Suppressor macrophage treated with lipopolysaccharide for 4 hours (primary cell): ENCODE results near the gene NEK6.

Experiments
- DNase-seq: peaks from one replicate; pipeline ENCODE4 v3.0.0-alpha.2; 2020

Gene NEK6

DNA sequence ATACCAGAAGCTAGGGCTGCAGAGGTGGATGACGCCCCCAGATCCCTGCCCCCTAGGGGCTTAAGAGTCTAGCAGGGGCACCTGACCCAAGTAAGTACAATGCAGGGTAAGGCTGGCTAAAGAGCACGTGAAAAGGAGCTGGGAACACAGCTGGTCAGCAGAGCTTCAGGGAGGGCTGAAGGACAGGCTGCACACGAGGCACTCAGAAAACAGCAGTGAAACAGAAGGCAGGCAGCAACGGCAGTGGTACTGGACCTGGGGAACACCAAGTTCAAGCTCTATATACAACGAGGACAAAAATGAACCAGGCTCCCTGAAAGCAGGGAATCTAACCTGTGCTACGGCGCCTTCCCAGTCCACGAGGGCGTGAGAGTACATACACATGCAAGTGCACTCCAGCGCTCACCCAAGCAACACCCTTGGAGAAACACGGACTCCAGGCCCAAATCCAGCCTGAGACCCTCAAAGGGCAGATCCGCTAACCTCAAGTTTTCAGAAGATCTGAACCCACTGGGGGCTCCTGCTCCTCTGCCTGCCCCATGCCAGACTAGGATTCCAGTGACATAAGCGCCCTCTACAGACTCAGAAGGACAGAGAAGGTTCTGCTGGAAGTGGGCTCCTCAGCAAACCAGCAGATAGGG, 100.1 kb downstream of the NEK6 start:
- no peak for DNase-seq

DNA sequence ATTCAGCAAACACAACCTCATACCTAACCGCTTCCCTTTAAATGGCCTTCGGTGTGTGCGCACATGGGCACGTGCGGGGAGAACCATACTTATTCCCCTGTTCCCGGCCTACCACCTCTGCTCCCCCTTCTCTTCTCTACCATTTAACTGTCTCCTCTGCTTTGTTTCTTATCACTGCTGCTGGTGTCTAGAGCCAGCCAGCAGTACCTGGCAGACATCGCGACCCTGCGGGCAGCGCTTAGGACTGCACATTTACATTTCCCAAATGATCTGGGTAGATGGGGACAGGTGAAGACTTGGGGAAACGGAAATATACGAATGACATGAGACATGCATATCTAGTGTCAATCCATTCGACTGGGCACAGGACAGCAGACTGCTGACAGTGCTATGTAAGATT, 100.9 kb downstream of the NEK6 start:
- no peak for DNase-seq

DNA sequence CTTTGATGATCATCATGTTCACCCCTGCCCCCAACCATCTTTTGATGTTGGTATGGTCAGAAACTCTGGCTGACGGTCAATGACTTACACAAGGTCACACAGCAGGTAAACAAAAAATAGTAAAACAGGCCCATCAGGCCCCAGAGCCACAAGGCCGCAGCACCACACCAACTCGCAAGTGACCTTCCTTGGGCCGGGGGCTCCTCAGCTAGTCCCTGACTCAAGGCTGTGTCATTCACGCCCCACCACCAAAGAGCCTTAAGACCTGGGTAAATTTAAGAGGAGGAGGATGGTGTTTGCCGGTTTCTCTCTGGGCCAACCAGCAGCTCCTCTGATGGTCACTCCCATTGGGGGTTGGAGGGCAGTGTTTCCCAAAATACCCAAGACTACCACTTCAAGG, 101.7 kb downstream of the NEK6 start:
- DNase-seq = no peak

DNA sequence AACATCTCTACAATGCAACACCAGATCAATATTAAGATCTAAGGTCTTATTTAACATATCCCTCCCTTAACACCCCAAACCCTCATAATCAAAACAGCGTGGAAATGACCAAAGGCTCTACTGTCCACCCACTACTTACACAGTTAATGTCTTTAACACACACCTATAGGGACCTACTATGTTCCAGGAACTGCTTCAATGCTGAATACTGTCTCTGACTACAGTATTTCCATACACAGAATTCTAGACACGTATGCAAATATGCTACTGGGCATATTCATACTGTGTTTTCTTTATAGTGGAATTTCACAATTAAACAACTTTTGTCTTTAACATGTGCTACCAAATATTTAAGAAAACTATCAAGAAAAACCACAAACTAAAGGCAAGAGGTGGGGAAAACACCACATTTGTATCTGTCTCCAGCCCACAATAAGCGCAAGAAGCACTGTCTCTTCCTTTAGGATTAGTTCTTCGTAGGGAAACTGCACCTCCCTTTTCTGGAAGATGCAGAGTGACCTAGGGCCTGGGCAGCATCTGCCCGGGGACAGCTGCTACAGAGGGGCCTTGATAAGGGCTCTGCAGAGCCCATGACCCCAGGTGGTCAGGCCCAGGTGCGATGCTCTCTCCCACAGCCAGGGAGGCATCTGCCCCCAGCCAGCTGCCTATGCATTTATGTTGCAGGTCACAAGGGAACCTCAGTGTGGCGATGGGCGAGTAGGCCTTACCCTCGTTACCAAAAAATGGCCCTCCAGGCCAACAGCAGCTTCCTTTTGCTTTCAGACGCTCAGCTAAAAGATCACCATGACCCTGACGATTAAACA, 102.3 kb downstream of the NEK6 start:
- no peak for DNase-seq

DNA sequence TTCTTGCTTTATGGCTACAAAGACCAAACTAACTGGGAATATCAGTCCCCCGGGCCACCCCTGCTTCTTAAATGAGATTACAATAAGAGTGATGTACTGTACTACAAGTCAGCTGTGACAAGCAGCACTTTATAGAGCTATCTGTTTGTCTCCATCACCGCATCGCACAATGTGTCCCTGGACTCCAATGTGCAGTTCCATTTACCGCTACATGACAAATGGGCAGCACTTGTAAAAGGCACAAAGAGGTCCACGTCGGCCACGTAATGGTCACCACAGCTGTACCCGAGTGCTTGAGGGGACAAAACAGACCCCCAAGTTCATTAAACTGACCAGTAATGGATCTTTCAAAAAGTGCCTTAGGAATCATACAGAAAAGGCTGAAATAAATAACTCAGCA, 103.4 kb downstream of the NEK6 start:
- DNase-seq = no peak

DNA sequence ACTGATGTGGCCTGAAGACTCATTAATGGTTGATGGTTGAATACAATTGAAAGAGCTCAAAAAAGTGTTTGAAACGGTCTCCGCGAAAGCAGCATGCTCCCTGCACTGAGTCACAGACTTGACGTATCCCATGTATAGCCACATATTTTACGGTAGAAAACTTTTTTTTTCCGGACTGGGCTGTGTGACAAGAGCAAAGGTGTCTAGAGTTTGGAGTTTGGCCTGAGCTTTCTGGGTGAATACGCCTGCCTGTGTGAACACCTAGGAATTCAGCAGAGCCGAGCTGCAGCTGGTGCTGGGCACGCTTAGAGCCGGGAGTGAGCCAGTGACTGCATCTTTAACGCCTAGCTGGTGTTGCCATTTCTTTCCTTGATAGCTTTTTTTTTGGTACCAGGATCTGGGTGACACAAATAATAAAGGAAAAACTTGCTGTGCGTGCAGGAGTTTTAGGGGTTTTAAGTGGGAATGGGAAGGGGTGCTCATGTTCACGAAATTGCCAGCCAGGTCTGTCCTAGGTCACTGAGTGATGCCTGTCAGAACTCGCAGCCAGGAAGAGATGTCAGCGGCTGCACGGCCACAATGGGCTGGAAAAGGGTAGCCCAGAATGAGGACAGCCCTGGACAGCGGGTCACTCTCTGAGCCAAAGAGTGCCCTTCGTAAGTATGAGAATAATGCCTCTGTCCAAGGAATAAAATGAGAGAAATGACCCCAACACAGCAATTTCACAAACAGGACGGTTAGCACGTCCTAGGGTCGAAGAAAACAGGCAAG, 105.8 kb downstream of the NEK6 start:
- DNase-seq = no peak

DNA sequence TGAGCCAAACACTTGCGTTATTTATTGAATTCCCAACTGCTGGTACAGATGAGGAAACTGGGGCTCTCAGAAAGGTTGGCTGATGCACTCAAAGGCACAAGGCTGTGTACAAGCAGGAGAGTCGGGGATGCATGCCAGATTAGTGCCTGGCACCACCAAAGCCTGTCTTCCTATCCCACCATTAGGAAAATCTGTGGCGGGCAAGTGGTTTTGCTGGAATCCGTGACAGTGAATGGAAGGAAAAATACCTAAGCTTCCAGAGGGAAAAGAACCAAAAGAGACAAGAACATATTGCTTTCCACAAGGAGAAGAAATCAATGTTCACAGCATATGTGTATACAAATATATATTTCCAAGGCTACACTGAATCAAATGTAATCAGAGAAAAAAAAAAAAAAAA, 106.4 kb downstream of the NEK6 start:
- no peak for DNase-seq

DNA sequence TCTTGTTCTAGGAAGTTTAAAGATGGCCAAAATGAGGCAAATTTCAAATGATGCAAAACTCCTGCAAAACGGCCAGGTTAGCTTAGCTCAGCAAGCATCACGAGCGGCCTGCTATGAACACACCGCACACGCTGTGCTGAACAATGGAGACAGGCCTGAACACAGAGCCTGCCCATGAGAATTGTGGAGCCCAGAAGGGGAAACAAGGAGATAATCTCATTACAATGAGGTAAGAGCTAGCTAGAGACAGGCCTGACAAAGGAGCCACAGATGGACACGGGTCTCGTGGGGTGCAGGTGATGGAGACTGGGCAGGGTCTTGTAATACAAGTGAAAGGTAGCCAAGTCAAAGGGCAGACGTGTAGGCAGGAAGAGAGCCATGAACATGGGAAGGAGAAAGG, 107.3 kb downstream of the NEK6 start:
- no peak for DNase-seq

DNA sequence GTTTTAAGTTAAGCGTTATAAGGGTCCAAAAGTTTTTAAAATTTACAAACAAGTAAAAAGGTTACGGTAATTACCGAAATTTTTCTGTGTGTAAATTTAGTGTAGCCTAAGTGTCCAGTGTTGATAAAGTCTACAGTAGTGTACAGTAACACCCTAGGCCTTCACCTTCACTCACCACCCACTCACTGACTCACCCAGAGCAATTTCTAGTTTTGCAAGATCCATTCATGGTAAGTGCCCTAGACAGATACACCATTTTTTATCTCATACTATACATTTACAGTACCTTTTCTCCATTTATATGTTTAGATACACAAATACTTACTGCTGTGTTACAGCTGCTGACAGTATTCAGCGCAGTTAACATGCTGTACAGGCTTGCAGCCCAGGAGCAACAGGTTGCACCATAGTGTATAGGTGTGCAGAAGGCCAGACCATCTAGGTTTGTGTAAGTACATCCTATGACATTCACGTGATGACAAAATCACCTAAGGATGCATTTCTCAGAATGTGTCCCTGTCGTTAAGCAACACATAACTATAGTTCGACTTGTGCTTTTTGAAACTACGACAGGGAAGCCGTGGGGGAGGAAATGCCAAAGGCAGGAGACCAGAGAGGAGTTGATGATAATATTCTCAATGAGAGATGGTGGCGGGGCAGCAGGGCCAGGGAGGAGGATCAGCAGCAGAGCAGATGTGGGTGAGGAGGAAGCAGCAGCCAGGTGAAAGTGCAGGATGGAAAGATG, 108.9 kb downstream of the NEK6 start:
- DNase-seq = no peak

DNA sequence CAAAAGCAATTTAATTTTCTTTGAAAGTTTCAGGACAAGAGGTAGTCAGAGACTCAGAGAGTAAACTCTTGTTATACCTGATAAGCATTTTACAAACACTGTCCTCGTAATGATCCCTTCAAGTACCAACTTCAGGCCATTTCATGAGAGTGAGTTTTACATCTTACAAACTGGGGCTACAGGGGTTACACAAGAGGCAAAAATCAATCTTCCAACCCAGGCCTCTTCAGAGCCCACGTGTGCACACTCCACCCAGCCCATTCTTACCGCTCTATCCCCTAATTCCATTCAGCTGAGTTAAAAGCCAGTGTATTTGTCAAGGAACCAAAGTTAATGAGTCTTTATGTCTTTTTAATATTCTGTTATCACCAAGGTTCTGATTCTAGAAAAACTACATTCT, 110.9 kb downstream of the NEK6 start:
- no peak for DNase-seq

DNA sequence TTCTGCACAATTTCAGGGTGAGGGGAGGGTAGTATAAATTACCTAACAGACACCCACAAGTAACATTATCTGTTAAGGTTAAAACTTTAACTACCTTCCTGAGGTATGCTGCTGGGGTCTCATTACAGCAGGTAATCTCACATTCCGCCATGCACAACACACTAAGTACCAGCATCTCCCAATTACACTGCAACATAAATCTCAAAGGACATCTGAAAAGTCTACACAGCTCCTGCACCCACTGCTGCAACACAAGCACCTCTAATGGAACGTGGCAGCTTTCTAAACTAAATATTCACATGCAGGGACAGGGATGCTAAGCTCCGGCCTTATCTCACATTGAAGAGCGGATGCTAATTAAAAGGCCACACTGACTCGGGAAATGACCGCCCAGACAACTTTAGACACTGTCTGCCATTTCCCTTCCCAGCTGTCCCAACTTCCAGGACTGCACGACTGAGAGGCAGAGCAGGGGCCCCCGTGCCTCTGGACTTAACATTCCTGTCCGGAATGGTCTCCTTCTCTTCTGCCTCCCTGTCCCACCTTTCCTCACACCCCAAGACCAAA, 111.6 kb downstream of the NEK6 start:
- no peak for DNase-seq

DNA sequence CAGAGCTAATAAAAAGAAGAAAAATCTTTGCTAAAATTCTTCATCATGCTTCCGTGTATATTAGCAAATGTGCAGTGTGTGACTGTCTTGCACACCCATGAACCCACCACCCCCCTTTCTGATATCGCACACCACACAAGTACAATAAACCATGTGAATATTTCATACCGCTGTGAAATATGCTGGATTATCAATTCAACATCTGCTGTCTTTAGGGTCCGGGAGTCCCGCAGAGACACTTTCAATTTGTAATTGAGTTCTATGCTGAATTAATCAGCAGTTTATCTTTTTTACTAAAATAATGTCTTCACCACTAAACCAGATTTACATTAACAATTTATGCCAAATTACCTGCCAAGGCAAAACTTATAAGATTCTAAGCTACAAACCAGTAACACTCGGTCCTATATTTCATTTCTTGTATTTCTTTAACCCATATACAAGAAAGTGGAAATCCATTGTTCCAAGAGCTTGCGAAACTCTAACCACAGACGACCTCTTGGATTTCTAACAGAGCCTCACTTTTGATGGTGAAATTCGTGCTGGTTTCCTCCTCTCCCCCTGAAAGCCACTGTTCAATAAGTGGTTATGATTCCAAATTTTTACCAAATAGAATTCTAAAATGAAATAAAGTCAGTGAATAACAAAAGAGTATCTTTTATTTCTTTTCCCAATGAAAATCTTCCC, 113.3 kb downstream of the NEK6 start:
- no peak for DNase-seq

DNA sequence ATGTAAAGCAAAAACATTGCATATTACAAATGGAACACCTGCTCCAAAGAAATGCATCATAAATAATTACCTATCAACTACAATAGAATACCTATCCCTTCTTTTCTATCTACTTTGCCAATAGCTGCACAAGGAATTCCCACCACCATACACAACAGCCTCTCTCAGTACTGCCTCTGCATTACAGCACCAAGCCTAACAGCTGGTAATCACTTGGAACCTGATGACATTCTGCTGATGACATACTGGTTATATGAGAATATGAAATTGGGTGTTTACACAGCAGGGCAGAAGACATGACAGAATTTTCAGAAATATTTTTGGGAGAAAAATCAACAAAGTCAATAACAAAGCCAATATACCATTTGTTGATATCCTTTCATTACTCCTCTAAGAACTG, 114.3 kb downstream of the NEK6 start:
- no peak for DNase-seq

DNA sequence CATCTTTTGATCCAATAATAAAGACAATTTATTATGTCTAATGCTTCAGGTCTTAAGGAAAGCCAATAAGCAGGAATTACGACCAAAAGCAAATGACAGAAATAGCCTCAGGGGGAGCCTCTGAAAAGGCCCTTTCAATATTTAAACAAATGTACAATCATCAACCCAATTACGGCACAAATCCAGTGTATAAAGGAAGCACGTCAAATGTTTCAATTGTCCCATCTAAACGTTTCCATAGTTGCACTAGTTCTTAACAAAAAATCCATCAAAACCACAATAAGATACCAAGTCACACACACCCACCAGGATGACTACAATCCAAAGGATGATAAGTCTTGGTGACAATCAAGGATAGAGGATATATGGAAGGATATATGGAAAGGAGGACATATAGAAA, 115.6 kb downstream of the NEK6 start:
- no peak for DNase-seq

DNA sequence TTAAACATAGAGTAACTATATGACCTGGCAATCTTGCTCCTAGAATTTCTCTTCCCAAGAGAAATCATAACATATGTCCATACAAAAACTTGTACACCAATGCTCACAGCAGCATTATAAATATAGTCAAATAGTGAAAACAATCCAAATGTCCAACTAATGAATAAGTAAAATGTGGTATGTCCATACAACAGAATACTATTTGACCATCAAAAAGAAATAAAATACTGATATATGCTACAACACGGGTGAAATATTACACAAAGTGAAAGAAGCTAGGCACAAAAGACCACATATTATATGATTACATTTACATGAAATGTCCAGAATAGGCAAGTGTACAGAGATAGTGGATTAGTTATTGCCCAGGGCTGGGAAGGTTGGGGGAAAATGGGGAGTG, 116.1 kb downstream of the NEK6 start:
- no peak for DNase-seq

DNA sequence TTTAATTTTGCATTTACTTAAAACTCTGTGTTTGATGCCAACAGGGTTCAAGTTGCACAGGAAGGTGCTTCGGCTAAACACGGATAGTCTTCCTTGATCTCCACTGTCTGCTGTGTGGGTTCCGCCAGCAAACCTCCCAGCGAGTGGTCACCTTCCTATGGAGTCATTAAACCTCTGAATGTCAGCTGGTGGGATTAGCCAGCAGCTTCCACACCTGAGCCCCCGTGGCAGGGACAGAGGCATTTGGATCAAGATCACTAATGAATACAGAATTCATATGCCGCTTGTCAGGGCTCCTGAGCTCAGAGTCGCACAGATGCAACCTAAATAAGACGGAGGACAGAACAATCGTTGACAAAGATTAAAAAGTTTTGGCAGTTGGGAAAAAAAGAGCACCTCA, 118.0 kb downstream of the NEK6 start:
- DNase-seq = no peak

DNA sequence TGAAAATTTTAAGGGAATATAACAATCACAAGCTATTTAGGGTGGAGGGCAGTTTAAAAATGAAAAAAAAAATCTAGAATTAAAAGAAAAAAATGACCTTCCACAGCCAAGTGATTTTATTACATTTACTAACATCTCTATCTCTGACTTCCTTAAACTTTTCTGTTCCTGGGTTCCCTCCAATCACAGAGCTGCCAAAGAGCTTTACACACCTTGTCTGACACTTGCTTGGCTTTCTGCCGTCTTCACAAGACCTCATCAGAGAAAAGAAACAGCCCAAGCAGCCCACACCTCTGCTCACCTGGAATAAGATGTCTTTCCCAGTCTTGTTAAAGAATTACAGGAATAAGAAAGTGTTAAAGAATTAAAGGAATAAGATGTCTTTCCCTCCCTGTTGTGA, 118.6 kb downstream of the NEK6 start:
- DNase-seq = no peak

DNA sequence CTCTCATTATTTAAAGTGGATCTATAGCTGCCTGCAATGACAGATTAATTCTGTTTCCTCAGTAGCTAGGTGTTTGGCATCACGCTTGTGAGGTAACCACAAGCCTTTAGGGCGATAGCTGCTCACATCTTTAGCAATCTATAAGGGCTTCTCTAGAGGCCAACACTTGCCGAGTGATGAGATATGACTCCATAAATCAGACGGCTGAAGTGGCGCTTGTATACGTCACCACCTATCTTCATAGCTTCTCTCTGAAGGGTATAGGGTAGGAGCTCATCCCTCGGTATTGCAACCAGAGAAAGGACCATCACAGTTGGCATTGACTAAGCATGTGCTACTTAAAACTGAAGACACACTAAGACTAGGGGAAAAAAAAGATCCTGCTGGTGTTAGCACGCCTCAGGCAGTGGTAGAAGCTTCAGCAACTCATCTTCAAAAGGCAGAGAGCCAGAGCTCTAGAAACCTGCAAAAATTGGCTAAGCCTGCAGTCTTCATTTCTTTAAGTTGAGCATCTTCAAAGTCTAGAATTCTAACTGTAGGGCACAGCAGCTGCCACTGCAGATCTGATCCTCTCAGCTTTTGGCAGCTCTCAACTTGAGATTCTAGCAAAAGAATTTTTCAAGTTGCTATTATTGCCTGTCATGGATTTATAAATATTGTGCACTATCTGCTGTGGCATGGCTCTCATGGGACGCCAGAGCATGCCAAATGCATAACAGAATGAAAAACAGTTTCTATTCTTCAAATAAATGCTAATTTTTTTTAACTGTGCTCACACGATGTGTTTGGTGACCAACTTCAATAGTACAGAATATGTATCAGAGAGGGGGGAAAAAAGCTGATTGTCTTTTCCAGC, 120.0 kb downstream of the NEK6 start:
- DNase-seq = no peak

DNA sequence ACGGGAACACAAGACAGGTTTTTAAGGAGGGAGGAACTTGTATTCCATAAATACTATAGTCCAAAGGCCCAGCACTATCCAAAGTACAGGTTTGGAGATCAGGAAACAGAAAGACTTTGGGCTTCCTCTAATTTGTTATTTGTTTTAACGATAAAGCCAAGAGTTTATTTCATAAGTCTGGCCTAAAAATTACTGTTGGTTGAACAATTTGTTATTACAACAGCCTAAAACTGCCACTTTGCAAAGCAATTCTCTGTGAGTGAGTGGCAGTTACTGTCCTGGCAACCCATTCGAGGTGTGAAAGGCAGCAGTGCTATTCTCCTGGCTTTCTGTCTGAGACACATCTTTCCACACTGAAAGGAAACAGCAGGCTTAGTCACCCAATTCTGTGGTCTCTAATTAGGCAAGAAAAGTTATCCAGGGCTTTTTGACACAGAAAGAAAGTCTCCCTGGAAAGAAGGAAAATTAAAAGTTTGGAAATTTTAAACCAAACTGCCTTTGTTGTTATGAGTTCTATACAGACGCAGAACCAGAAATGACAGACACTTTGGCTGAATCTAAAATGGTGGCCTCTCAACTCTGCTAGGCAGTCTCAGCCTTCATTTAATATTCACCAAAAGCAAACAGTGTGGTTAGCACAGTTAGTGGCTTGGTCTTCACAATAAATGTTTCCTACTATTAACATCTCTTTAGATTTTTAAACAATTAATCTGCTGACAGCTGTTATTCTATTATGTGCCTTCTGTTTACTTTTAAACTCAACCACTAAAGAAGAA, 123.6 kb downstream of the NEK6 start:
- DNase-seq = peak; percentile 65

DNA sequence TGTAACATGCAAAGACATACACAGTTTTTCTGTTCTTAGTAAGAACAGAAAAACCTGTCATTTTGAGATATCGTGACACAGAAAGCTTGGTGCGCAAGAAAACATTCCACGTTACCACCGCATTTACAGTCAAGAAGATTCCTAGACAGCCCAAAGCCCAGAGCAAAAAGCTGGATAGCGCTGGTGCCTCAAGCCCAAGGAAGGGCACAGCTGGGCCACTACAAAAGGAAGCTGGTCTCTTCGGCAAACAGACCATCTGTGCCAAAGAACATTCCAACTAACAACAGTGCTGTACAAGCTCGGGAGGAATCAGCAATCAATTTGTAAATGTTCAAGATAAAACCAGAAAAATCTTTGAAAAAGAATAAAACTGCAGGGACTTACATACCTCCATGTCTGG, 126.5 kb downstream of the NEK6 start:
- no peak for DNase-seq

DNA sequence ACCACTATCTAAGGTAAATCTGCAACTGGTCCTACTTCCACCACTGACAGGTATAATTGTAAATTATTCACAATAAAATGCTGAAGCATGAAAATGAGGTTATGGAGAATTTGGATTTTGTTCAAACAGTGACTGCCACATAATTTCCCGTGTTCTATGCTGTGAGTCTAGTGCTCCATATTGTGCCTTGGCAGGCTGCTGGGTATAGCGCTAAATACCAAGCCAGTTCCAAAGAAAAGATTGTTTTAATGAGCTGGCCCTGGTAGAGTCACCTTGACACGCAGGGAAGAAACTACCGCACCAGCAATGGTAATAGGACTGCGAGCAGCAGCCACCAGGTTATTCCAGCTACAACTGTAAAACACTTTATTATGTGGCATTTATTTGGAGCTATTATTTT, 127.1 kb downstream of the NEK6 start:
- no peak for DNase-seq
